ENCODE data around the gene NLRP9. TPM values are rescaled to one million over a fixed set of nuclear protein-coding genes. Genes with fewer than 3 reads are reported as not detected.

Gene NLRP9
- total RNA-seq, 1 donor from 2014 or later = not detected

DNA sequence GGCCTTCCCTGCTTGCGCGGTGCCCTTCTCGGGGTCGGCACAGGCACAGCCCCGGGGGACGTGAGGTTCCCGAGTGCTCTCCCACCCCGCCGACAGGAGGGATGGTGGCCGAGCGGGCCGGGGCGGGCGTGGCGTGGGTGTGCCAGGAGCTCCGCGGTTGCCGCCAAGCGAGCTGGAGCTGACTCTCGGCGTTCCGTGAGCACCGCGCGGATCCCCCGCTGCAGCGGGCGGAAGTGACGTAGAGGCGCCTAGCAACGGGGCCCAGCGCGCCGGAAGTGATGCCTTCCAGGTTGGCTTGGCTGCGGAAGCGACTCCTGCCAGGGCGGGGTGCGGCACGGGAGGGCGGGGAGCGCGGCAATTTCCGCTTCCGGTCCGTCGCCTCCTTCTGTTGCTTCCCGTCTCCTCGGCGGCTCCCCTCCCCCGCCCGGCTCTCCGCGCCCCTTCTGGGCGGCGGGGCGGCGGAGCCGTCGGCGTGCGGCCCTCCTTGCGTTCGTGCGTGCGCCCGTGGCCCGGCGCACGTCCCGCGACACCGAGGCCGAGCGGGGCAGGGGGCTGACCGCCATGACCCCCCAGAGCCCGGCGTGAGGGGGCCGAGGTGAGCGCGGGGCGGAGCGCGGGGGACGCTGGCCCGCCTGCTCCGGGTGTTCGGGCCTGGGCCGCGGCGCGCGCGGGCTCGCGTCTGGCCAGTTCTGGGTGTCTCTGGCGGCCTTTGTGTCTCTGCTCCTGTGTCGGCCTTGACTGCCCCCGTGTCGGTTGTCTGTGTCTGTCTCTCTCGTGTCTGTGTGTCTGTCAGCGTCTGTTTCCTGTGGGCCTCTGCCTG, 63.2 kb downstream of the NLRP9 start, which contains the start of gene EPN1:
EPN1 (plus strand) TSS at position 386 of the 820 bp plus-strand sequence. CDS start 3,402 bp downstream, outside the sequence.
- peak; percentile 95 for DNase-seq (ENCODE audit: low read depth)

GRCh38 chr19:55674459-55674840, 63.8 kb downstream of the NLRP9 start:
- no peak for DNase-seq (ENCODE audit: low read depth)

- DNase-seq (ENCODE audit: low read depth) = no peak
Measured at GRCh38 chr19:55673889-55674288, 64.3 kb downstream of the NLRP9 start.

DNA sequence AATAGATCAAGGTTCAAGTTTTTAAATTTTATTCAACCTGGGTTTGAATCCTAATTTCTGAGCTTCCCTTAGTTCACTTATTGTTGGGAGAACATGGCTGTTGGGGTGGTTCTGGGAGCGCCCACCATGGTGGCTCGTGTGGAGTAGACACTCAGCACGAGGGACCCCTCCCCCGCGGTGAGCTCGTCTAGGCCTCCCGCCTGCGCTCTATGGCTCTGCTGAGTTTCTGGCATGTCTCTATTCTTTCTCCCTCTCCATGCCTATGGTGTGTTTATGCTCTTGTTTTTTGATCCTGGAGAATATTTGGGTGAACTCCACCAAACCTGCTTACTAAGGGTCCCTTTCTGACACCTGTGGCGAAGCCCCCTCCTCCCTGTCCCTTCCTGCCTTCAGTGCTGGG, 64.7 kb downstream of the NLRP9 start:
- DNase-seq (ENCODE audit: low read depth) = no peak

DNA sequence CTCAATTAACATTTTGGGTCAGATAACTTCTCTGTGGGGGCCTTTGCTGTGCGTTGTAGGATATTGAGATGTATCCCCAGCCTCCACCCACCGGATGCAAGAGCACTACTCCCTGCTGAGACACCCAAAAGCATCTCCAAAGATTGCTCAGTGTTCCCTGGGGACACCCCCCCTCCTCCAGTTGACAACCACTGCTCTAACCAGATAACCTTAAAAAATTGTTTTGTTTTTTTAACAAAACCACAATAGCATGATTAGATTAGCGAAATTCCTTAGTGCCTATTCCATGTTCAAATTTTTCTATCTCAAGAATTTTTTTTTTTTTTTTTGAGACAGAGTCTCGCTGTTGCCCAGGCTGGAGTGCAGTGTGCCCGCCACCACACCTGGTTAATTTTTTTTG, 65.8 kb downstream of the NLRP9 start:
- no peak for DNase-seq (ENCODE audit: low read depth)

DNA sequence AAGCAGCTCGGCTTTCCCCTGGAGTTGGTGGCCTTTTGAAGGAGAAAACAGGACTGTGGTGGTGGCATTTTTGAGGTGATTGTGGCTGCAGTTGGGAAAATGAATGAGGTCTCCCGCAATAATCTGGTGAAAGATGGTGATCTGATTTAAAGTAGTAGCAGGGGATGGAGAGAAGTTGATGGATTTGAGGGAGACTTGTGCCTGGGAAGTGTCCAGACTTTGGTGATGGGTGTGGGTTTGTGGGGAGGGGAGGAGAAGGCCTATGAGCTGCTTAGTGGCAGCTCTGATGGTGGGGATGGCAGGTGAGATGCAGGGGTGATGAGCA, 67.2 kb downstream of the NLRP9 start:
- DNase-seq (ENCODE audit: low read depth) = no peak

GRCh38 chr19:55670280-55671053, 67.7 kb downstream of the NLRP9 start:
- no peak for DNase-seq (ENCODE audit: low read depth)

DNA sequence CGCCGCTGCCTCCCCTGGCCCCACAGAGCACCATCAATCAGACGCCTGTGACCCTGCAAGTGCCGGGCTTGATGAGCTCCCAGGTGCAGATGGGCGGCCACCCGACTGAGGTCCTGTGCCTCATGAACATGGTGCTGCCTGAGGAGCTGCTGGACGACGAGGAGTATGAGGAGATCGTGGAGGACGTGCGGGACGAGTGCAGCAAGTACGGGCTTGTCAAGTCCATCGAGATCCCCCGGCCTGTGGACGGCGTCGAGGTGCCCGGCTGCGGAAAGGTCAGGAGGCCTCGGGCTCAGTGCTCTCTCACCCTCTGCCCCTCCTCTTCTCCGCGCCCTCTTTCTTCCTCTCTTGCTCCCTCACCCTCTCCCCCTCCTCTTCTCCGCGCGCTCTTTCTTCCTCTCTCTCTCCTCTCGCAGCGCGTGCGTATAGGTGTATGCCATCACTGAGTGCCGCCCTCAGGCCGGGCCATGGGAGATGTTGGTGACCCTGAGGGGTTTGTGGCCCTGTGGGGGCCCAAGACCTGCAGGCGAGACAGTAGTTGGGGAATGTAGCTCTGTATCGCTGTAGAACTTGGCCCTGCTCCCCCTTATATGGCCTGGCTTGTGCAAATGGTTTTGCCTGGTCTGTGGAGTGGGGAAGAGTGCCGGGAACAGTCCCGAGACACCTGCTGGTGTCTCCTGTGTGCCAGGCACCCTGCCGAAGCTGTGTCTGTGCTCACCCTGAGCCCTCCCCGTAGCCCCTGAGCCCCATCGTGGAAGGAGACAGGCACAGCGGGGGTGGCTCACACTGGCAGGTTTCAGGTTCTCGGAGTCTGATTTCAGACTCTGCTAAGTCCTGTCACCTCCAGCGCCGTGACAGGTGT, 68.6 kb downstream of the NLRP9 start:
- DNase-seq (ENCODE audit: low read depth) = no peak

DNA sequence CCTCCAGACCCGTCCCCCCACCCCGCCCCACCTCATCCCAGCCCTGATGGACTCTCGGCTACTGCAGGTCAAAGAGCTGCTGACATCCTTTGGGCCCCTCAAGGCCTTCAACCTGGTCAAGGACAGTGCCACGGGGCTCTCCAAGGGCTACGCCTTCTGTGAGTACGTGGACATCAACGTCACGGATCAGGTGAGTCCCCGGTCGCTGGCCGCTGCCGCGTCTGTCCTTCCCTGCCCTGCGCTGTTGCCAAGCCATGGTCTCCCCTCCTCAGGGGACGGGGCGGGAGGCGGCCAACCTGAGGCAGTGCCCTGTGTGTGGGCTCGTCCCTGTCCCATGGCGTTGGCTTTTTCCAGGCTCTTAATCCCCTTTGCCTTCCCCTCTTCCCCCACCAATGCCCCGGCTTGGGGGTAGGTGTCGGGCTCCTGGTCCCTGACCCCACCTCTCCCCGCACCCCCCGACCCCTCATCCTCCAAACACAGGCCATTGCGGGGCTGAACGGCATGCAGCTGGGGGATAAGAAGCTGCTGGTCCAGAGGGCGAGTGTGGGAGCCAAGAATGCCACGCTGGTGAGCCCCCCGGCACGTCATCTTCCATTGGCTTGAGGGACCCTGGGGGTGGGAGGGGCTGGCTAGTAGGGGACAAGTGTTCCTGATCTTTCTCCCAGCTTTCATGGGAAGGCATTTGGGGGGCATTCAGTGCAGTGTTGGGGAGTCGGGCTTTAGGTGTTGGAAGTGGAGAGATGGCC, 69.4 kb downstream of the NLRP9 start:
- no peak for DNase-seq (ENCODE audit: low read depth)

- DNase-seq (ENCODE audit: low read depth) = no peak
Measured at GRCh38 chr19:55667958-55668357, 70.2 kb downstream of the NLRP9 start.

DNA sequence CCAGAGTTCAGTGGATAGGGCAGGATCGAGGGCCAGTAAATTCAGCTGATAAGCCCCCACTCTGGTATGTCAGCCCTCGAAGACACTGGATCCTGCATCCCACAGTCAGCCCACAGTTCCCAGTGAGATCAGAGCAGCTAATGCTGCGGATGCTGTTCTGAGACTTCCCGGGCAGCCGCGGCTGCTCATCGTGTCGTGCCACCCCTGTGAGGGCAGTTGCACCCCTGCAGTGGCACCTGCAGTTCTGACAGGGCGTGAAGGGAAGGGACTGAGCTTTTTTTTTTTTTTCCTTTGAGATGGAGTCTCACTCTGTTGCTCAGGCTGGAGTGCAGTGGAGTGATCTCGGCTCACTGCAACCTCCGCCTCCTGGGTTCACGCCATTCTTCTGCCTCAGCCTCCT, 70.7 kb downstream of the NLRP9 start:
- DNase-seq (ENCODE audit: low read depth) = no peak

DNA sequence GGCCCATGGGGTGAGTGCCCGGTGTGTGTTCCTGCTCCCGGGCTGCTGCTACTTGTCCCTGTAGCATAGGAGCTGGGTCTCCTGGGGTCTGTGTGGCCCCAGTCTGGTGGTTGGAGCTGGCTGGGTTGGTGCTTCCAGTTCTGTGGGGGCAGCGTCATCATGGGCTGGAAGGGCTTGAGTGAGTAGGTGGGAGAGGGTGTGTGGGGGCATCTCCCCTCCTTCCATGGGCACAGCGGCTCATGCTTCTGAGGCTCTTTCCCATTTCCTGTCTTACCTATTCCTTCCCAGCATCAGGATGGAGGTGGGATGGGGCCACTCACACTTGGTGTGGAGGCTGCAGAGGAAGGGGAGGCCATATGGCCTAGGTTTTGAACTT, 71.2 kb downstream of the NLRP9 start:
- no peak for DNase-seq (ENCODE audit: low read depth)

DNA sequence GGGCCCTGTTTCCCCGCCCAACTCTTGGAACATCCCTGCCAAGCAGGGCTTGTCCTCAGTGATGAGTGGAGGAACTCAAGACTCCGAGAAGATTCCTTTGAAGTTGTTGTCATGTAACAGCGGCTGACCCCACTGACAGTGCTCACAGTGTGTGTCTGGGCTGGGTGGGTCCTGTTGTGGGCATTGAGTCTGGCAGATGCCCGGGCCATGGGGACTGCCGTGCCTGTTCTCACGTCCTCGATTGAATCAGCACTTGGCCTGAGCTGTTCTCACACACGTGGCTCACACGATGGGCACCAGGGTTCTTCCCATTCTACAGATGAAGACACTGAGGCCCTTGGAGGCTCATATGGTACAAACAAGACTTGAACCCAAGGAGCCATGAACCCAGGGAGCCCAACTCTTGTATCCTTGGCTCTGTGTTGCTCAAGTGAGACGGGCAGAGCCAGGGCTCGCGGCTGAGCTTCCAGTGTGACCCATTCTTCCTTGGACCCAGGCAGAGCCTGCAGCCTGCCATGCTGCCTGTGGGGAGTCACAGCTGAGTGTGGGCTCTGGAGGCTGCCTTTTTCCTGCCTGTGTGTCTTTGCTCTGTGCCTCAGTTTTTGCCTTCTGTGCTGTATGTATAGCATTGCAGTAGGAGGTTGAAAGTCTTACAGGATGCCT, 71.7 kb downstream of the NLRP9 start:
- DNase-seq (ENCODE audit: low read depth) = no peak

DNA sequence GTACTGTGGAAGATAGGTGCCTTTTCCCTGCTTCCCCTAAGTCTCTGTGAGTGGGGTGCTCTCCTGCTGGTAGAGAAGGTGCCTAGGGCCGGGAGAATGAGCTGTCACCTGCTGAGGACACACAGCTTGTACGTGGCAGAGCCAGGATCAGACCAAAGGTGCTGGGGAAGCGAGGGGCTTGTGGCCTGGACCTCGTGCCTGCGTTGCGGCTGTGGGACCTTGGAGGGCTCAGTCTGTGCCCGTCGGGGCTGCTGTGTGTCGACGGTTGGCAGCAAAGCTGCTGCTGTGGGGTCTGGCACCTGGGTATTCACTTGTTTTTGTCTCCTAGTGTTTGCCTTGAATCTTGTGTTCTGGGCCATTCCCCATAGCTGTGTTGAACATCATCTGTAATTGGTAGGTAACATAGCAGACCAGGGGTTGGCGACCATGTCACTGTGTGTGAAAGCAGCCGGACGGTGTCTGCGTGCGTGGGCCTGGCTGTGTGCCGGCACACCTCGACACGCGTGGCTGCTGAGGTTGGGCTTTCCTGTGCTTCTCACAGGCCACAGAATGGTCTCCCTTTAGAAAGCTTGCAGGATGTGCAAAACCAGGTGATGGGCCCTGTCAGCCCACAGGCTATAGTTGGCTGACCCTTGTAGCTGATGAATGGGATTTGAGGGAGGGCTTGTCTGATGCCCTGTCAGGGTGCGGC, 74.2 kb downstream of the NLRP9 start:
- no peak for DNase-seq (ENCODE audit: low read depth)

DNA sequence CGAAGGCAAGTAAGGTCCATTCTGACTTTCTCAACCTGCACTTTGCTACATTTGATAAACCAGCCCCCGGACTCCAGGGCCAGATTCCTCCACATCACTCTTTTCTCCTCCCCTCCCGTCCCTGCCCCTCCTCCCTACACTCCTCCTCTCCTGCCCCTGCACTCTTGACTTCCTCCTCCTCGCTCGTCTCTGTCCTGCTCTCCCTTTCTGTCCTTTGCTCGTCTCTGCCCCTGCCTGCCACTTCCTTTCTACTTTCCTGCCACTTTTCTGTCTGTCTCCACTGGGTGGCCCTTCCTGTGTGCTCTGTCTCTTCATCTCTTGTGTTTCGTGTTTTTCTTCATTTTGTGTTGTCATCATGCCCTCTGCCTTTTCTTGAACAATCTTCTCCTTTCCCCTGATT, 76.4 kb downstream of the NLRP9 start:
- DNase-seq (ENCODE audit: low read depth) = no peak

- no peak for DNase-seq (ENCODE audit: low read depth)
Measured at GRCh38 chr19:55660991-55661390, 77.2 kb downstream of the NLRP9 start.

GRCh38 chr19:55660404-55660803, 77.8 kb downstream of the NLRP9 start:
- no peak for DNase-seq (ENCODE audit: low read depth)

- DNase-seq (ENCODE audit: low read depth) = no peak
Measured at GRCh38 chr19:55659822-55660221, 78.4 kb downstream of the NLRP9 start.

- no peak for DNase-seq (ENCODE audit: low read depth)
Measured at GRCh38 chr19:55658846-55659459, 79.2 kb downstream of the NLRP9 start.

Data from myocyte (in vitro differentiated cells).